HG03159 (cell line): ENCODE measurements around the gene GAK.

Source experiments
- ATAC-seq: cut with Tn5 transposase; IDR thresholded peaks from one replicate; pipeline ENCODE4 v1.9.1; 2021; ENCODE audit warnings: mild to moderate bottlenecking, moderate library complexity; ENCODE audit not compliant: unreplicated experiment

GAK gene

DNA sequence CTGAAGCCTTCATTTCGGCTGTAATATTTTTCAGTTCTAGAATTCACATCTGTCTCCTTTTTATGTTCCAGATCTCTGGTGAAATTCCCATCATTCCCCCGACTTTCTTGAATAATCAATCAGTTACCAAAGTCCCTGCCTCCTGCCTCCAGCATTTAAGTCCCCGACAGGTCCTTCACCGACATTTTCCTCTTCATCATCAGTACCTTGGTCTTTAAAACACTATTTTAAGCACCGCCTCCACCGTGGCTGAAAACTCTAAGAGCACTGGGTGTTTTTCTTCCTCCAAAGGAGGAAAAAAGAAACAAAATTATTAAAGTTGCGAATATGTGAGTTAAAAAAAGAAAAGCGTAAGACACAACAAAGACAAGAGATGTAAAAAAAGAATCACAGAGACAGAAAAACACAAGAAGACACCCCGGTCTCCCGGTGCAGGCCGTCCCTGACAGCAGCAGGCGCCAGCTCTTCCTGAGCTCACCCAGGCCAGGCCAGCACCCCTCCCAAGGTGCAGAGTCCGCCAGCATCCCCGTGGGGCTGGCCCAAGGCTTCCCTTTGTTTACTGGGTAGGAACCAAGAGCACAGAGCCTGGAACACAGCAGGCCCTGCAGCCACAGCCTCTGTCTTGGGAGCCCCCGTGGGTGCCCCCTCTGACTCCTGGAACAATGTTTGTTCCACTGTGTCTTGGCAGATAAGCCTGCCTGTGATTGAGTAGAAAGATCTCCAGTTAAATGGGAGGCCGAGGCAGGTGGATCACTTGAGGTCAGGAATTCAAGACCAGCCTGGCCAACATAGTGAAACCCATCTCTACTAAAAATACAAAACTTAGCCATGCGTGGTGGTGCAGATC lies 56.9 kb downstream of the GAK start:
- no peak for ATAC-seq

DNA sequence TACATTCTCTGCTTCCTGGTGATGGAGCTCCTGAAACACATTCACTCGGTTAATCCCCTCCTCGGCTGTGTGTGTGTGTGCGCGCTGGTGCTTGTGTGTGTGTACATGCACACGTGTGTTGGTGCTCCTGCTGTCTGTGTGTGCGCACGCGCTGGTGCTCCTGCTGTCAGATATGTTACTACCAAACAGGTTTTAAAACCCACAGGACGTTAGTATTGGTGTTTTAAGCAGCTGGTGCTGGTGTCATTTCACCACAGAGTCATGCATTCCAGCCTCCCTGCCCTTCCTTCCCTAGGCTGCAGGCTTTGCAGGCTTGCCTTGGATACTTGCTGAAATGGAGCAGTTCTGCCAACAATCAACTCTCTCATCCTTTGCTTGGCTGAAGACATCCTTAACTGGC lies 58.1 kb downstream of the GAK start:
- no peak for ATAC-seq

GRCh38 chr4:872241-872981 lies 59.7 kb downstream of the GAK start:
- no peak for ATAC-seq

GRCh38 chr4:871484-871883 lies 60.6 kb downstream of the GAK start:
- ATAC-seq, result no peak

GRCh38 chr4:870951-871350 lies 61.2 kb downstream of the GAK start:
- no peak for ATAC-seq

DNA sequence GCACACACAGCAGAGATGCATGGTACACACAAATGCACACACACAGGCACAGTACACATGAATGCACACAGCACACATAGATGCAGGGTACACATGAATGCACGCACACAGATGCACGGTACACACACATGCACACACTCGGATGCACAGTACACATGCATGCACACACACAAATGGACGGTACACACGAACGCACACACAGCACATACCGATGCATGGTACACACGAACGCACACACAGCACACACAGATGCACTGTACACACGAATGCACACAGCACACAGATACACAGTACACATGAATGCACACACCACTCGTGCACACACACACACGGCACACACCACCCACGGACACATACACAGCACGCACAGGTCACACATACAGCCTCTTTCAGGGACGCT lies 62.3 kb downstream of the GAK start:
- ATAC-seq, result no peak

DNA sequence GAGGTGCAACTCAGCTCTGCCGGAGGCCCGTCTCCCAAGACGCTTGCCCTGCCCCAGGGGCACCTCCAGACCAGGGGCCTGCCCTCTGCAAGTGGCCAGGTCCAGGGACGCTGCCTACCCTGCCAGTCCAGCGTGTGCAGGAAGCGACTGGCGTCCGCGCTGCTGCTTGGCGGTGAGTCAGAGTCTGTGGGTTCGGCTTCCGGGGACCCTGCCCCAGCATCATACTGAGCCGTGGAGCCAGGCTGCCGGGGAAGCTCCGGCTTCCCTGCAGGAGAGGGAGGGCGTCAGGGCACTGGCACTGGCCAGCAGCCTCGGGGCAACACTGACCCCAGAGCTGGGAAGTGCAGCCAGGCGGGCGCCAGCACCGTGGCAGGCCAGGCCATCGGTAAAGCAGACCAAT lies 63.7 kb downstream of the GAK start:
- ATAC-seq, result no peak

DNA sequence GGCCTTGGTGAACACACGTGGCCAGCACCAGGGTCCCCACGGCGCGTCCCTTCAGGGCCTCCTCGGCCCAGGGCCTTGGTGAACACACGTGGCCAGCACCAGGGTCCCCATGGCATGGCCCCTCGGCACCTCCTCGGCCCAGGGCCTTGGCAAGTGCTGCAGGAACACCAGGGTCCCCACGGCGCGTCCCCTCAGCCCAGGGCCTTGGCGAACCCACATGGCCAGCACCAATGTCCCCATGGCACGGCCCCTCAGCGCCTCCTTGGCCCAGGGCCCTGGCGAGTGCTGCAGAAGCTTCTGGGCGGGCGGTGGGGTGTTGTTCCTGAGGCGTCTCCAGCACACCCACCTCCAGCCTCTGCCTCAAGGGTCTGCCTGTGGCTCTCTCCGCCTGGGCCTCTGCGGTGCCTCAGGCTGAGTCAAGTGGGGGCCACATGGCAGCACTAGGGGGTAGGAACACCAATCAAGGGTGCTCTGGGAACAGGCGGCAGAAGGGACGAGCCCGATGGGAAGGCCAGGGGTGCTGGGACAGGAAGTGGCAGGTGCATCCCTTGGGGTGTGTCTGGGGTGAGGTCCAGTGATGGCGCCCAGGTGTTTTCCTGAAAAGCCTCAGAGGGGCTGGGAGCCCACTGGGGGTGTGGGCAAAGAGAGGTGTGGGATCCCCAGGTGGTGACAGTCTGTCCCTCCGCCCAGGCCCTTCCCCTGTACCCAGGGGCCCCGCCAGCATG lies 64.4 kb downstream of the GAK start:
- ATAC-seq, result no peak

GRCh38 chr4:866761-867390 lies 65.2 kb downstream of the GAK start:
- ATAC-seq, result no peak

GRCh38 chr4:866068-866760 lies 65.9 kb downstream of the GAK start:
- ATAC-seq, result no peak

DNA sequence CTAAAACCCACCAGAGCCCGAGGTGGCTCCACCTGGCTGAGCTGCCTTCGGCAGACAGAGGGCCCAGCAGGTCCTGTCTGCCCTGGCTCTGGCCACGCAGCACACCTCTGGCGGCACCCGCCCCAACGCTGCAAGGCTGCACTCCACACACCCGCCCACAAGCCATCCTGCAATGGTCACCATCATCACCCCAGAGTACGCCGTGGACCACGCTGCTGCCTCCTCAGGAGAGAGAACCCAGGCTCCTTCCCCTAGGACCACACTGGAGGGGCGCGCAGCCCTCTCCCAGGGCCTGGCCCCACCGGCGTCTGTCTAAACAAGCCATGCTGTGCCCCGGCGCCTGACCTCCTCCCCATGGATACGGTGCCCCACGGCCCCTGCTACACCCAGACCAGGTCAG lies 66.5 kb downstream of the GAK start:
- ATAC-seq, result no peak

DNA sequence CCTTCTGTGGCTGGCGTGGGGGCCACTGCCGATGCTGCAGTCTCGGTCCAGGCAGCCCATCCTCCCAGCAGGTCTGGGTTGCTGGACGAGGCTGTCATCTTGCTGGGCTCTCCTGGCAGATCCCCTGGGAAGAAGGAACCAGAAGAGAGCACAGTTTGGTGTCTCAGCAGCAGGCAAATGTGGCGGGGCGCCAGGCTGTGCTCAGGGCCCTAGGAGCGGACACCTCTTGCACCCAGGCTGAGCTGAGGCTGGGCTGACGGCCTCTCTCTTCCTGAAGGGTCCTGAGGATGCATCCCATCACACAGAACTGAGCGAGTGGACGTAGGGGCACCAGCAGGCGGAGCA lies 67.0 kb downstream of the GAK start:
- ATAC-seq, result no peak

DNA sequence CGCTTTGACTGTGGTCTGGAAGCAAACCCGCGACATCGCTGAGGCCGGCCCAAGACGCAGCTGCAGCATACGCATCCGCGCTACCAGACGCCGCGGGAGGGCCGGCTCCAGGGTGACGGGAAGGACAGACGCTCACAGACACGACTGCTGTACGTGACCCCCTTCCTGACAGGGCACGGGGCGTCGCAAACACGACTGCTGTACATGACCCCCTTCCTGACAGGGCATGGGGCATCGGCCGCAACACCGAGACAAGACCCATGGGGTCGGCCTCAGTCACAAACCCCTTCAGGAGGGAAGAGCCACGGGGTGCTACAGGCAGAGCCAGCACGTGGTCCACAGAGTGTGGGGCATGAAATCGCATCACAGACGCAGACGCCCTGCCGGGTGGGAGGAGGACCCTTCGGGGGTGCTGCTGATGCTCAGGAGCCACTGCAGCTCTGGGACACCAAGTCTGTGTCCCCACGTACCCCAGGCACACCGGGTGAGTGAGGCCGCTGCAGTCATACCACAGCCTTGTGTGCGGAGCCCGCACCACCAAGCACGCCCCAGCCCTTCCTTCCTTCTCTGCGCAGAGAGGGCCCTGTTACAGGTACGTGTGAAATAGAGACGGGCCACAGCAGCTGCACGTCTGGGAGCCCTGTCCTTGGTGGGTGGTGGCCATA lies 67.5 kb downstream of the GAK start:
- ATAC-seq, result no peak

DNA sequence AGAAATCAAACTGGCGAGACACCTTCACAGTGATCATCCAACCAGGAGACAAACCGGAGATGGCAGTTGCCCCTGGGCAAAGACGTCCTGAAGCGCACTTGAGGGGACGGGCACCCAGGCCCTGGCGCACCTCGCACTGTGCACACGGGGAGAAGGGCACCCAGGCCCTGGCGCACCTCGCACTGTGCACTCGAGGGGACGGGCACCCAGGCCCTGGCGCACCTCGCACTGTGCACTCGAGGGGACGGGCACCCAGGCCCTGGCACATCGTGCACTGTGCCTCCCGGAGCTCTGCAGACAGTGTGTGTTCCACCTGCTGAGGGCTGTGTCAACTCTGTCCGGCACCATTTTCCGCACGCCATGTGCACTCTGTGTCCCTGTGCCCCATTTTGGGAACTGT lies 71.6 kb downstream of the GAK start:
- ATAC-seq, result no peak

DNA sequence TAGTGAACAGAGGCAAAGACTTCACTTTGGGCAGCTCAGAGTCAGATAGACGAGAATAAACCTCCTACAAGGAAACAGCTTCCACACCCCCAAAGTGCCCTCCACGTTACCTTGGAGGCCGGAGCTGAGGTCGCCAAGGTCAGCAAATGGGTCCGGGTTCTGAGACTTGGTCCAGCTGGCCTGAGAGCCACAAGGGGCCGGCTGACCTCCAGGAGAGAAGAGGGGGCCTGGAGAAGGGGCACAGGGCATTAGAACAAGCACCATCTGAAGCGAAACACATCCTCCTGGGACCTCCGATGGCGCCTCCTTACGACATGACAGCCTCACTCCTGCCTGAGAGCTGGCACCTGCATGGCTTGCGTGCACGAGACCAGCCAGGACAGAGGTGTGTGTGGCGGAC lies 72.6 kb downstream of the GAK start:
- ATAC-seq, result no peak

GRCh38 chr4:858831-859451 lies 73.2 kb downstream of the GAK start:
- ATAC-seq, result no peak

DNA sequence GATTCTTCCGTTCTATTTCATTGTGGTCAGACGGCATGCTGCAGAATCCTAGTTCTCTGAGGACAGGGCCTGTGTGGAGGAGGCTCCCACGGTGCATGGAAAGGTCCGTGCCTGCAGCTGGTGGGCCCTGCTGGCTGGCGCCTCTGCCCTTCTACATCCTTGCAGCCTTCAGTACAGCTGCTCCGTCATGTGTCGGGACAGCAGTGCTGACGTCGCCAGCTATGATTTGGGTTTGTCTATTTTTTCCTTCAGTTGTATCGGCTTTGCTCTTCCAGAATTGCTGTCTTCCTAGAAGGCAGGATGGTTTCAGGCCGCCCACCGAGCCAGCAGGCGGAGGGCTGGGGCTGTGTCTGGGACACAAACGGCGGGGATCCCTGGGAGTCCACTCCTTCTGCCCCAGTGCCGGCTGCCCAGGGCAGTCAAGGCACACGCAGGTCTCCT lies 74.1 kb downstream of the GAK start:
- ATAC-seq, result no peak

- ATAC-seq, result no peak
Measured at GRCh38 chr4:857461-857860, 74.7 kb downstream of the GAK start.

DNA sequence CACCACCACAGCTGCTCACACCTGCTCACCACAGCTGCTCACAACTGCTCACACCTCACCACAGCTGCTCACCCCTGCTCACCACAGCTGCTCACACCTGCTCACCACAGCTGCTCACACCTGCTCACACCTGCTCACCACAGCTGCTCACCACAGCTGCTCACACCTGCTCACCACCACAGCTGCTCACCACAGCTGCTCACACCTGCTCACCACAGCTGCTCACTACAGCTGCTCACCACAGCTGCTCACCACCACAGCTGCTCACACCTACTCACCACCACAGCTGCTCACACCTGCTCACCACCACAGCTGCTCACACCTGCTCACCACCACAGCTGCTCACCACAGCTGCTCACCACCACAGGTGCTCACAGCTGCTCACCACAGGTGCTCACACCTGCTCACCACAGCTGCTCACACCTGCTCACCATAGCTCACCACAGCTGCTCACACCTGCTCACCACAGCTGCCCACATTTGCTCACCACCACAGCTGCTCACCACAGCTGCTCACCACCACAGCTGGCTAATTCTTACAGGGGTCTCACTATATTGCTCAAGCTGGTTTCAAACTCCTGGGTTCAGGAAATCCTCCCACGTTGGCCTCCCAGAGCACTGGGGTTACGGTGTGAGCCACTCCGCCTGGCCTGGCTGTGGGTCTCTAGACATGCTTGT lies 75.8 kb downstream of the GAK start:
- ATAC-seq, result no peak
